Prostate gland (tissue), 2 donors: ENCODE data around the gene C9orf152.

Experiments
- POLR2A ChIP-seq: fragments of 450-650 bp; IDR thresholded peaks from one replicate; pipeline ENCODE4 v1.6.1; 2016; ENCODE audit warnings: antibody characterized with exemption, mild to moderate bottlenecking
- POLR2AphosphoS5 ChIP-seq: sonication (generic); formaldehyde crosslinking; IDR thresholded peaks from one replicate; pipeline ENCODE4 v1.6.1; 2017; ENCODE audit warnings: antibody characterized with exemption
- TF ChIP-seq, protein P1 (sequence below), 4 experiments: fragments of 200-600 bp in 2 of 4; fragments of 450-650 bp in 2 of 4; sonication (generic) in 2 of 4; IDR thresholded peaks; 1 replicate in 3 of 4; 2 replicates in 1 of 4; pipeline ENCODE4 v1.5.1; 2016 to 2019; ENCODE audit warnings: antibody characterized with exemption in 4 of 4, mild to moderate bottlenecking in 2 of 4, moderate library complexity in 2 of 4

DNA sequence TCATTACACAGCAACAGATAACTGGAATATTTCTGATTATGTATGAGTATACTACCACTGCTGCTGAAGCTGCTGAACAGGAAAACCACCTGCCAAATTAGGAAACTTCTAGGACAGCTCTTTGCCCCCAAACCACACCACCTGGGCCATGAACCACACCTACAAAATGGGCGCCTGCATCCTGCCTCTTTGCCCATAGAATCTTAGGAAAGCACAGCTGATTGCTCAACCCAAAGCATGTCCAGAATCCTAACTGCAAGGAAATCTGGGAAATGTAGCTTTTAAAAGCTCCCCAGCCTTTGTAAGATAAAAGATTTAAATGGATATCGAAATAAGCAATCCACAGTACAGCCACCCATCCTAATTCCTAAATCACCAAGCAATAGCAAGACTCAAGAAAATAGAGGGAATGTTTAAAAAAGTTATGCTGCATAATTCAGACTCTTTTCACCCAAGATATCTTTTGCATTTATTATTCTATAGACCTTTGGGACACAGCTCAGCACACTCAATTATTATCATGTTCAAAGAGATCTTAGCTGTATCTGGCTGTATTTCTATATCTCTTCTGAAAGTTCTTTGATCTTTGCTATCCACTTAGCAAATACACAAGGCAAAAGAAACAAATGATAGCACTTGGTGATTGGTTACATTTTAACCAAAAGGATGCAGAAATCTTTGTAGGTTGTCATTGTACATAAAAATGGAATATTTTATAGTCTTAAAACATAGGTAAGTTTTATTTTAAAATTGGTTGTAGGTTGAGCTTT lies 6.8 kb upstream of the C9orf152 start:
- TF ChIP-seq, protein P1, sequence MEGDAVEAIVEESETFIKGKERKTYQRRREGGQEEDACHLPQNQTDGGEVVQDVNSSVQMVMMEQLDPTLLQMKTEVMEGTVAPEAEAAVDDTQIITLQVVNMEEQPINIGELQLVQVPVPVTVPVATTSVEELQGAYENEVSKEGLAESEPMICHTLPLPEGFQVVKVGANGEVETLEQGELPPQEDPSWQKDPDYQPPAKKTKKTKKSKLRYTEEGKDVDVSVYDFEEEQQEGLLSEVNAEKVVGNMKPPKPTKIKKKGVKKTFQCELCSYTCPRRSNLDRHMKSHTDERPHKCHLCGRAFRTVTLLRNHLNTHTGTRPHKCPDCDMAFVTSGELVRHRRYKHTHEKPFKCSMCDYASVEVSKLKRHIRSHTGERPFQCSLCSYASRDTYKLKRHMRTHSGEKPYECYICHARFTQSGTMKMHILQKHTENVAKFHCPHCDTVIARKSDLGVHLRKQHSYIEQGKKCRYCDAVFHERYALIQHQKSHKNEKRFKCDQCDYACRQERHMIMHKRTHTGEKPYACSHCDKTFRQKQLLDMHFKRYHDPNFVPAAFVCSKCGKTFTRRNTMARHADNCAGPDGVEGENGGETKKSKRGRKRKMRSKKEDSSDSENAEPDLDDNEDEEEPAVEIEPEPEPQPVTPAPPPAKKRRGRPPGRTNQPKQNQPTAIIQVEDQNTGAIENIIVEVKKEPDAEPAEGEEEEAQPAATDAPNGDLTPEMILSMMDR (IDR thresholded peaks at IDR 0.05): no peak
- no peak for TF ChIP-seq POLR2A
- TF ChIP-seq POLR2AphosphoS5: no peak
